Activated naive CD8-positive, alpha-beta T cell treated with anti-CD3 and anti-CD28 coated beads for 36 hours (primary cell): Measurements from ENCODE around the gene BCL7C. TPM values are rescaled to one million over a fixed set of nuclear protein-coding genes. Genes with fewer than 3 reads are reported as not detected.

ENCODE experiments used
- DNase-seq: peaks from one replicate; pipeline ENCODE4 v3.0.0; 2021
- H3K27ac Mint-ChIP-seq: one replicate; pipeline ENCODE4 v1.8.0; 2022; ENCODE audit warnings: mild to moderate bottlenecking, moderate library complexity, mixed read lengths
- H3K27me3 Mint-ChIP-seq: one replicate; pipeline ENCODE4 v1.8.0; 2022; ENCODE audit warnings: mild to moderate bottlenecking, mixed read lengths
- H3K36me3 Mint-ChIP-seq: one replicate; pipeline ENCODE4 v1.8.0; 2021; ENCODE audit warnings: mild to moderate bottlenecking, mixed read lengths
- H3K4me1 Mint-ChIP-seq: one replicate; pipeline ENCODE4 v1.8.0; 2021; ENCODE audit warnings: mixed read lengths
- H3K4me3 Mint-ChIP-seq: one replicate; pipeline ENCODE4 v1.8.0; 2022; ENCODE audit warnings: mild to moderate bottlenecking, moderate library complexity, mixed read lengths
- H3K9me3 Mint-ChIP-seq: one replicate; pipeline ENCODE4 v1.8.0; 2022; ENCODE audit warnings: mixed read lengths
- total RNA-seq, 2 experiments: library from RNA; stranded (reverse); gene quantifications; one replicate each; pipeline ENCODE4 v1.2.3, GENCODE V29; 2021

Gene BCL7C
- total RNA-seq, 2 experiments from 2014 or later: 20.8 to 22.0 TPM

DNA sequence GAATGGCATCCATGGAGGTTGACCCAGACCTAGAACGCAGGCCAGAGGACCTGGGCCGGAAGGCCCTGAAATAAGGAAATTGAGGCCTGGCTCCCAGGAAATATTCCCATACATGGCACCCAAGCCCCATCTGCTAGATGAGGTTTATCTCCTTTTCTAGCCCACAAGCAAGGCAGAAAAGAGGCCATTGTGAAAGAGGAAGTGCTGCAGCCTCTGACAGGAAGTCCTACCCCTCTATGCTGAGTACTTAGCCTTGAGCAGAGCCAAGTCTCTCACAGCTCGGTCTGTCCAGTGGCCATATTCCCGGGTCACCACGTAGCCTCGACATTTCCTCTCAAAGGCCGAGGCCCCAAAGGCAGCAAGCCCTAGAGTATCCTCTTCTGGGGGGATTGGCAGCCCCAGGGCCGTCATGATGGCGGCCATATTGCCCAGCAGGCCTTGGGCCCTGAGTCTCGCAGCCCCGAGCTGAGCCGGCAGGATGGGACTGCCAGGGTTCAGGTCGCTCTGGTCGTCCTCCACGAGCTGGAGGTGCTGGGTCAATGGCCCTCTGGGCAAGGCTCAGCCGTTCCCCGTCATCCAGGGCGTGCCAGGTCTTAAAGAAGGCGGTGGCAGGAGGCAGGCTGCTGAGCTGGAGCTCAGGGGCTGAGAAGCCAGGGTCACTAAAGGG, 10.4 kb upstream of the BCL7C start:
- H3K27me3 Mint-ChIP-seq: no peaks in the 10 kb centered on the region
- peaks cover 3% of the 10 kb centered on the region for H3K9me3 Mint-ChIP-seq
- peaks cover 3% of the 10 kb centered on the region for H3K36me3 Mint-ChIP-seq
- no peak for DNase-seq
- no peak overlapping the region for H3K4me3 Mint-ChIP-seq
- H3K27ac Mint-ChIP-seq: peak overlapping the region; percentile 84
- H3K4me1 Mint-ChIP-seq: peaks cover 27% of the 10 kb centered on the region

DNA sequence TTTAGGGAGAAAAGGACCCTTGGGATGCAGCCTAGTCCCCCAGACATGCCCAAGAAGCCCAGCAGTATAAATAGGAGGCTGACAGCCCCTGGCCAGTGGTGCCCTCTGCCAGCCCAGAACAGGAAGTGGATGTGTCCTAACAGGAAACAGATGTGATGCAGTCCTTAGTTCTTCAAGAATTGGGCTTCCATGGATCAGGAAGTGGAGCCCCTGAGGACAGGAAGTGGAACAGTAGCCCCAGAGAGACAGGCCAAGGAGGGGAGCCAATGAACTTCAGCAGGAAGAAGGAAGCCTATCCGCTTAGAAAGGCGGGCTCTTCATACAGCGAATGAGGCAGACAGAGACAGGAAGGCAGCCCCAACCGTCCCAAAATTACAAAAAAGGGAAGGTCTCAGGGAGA, 9.7 kb upstream of the BCL7C start:
- DNase-seq: no peak
- H3K9me3 Mint-ChIP-seq: peaks cover 3% of the 10 kb centered on the region
- no peaks in the 10 kb centered on the region for H3K27me3 Mint-ChIP-seq
- H3K4me1 Mint-ChIP-seq: peaks cover 27% of the 10 kb centered on the region
- H3K4me3 Mint-ChIP-seq: no peak overlapping the region
- peak overlapping the region; percentile 84 for H3K27ac Mint-ChIP-seq
- peaks cover 3% of the 10 kb centered on the region for H3K36me3 Mint-ChIP-seq

DNA sequence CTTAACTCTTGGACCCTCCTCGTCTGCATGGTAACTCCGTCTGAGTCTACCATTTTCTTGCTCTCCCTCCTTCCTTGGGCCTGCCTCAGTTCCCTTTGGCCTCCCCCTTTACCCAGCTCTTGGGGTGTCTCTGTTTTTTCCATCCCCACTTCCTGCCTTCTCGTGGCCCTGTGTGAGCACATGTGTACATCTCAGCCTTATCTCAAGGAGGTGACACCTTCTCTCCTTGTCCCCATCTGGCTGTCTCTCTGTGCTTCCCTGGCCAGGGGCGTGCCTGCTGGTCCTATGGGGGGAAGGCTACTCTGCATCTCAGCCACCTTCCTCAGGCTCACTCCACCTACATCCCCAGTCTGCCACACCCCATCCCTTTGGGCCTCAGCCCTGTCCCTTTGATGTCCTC, 9.1 kb upstream of the BCL7C start:
- H3K27ac Mint-ChIP-seq: peak overlapping the region; percentile 92
- peaks cover 3% of the 10 kb centered on the region for H3K36me3 Mint-ChIP-seq
- DNase-seq: no peak
- peaks cover 3% of the 10 kb centered on the region for H3K9me3 Mint-ChIP-seq
- H3K4me3 Mint-ChIP-seq: peak overlapping the region; percentile 94
- peaks cover 27% of the 10 kb centered on the region for H3K4me1 Mint-ChIP-seq
- no peaks in the 10 kb centered on the region for H3K27me3 Mint-ChIP-seq

DNA sequence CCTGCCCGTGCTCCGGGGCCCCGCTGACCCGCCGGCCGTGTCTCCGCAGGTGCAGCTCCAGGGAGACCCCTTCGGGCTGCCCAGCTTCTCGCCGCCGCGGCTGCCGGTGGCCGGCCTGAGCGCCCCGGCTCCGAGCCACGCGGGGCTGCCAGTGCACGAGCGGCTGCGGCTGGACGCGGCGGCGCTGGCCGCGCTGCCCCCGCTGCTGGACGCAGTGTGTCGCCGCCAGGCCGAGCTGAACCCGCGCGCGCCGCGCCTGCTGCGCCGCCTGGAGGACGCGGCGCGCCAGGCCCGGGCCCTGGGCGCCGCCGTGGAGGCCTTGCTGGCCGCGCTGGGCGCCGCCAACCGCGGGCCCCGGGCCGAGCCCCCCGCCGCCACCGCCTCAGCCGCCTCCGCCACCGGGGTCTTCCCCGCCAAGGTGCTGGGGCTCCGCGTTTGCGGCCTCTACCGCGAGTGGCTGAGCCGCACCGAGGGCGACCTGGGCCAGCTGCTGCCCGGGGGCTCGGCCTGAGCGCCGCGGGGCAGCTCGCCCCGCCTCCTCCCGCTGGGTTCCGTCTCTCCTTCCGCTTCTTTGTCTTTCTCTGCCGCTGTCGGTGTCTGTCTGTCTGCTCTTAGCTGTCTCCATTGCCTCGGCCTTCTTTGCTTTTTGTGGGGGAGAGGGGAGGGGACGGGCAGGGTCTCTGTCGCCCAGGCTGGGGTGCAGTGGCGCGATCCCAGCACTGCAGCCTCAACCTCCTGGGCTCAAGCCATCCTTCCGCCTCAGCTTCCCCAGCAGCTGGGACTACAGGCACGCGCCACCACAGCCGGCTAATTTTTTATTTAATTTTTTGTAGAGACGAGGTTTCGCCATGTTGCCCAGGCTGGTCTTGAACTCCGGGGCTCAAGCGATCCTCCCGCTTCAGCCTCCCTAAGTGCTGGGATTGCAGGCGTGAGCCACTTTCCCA, 8.4 kb upstream of the BCL7C start:
- peak overlapping the region; percentile 92 for H3K27ac Mint-ChIP-seq

DNA sequence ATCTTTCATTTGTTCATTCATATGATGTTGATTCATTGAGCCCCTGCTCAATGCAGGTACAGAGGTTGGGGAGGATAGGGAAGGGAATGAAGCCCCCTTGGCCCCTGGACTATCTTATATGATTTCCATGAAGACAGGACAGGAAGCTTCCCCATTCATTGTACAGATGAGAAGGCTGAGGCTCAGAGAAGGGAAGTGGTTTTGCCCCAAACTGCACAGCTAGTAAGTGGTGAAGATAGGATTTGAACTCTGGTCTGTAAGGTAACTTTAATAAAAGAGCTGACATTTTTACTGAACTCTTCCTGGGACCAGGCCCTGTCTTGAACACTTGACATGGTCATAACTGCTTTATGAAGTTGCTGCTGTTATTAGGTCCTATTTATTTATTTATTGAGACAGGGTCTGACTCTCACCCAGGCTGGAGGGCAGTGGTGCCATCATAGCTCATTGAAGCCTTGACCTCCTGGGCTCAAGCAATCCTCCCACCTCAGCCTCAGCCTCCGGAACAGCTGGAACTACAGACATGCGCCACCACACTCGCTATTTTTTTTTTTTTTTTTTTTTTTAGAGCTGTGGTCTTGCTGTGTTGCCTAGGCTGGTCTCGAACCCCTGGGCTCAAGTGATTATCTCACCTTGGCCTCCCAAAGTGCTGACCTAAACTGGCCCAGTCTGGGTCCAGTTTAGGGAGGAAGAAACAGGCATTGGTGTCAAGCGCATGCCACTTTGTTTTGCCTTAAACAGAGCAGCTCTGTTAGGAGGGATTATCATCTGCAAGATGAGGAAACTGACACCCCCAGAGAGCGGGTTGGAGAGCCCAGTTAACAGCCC, 7.5 kb upstream of the BCL7C start:
- H3K27ac Mint-ChIP-seq: peak overlapping the region; percentile 62
- H3K4me3 Mint-ChIP-seq: peak overlapping the region; percentile 72
- H3K4me1 Mint-ChIP-seq: peaks cover 27% of the 10 kb centered on the region
- H3K27me3 Mint-ChIP-seq: no peaks in the 10 kb centered on the region
- no peak for DNase-seq
- peaks cover 3% of the 10 kb centered on the region for H3K36me3 Mint-ChIP-seq
- peaks cover 3% of the 10 kb centered on the region for H3K9me3 Mint-ChIP-seq

More for the DNA sequence above, 8.4 kb upstream of the BCL7C start:
- peaks cover 22% of the 10 kb centered on the region for H3K4me1 Mint-ChIP-seq
- peaks cover 3% of the 10 kb centered on the region for H3K36me3 Mint-ChIP-seq
- peak; percentile 76 for DNase-seq
- peaks cover 3% of the 10 kb centered on the region for H3K9me3 Mint-ChIP-seq
- peak overlapping the region; percentile 94 for H3K4me3 Mint-ChIP-seq
- H3K27me3 Mint-ChIP-seq: no peaks in the 10 kb centered on the region

DNA sequence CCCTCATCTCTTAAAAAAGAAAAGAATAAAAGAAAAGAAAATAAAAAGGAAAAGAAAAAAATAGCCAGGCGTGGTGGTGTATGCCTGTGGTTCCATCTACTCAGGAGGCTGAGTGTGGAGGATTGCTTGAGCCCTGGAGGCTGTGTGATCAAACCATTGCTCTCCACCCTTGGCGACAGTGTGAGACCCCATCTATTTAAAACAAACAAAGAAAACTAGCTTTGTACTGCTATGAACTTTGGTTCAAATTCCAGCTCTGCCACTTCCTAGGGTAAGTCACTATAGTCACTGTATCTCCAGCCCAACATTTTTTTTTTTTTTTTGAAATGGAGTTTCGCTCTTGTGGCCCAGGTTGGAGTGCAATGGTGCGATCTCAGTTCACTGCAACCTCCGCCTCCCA, 6.7 kb upstream of the BCL7C start:
- H3K4me1 Mint-ChIP-seq: peaks cover 33% of the 10 kb centered on the region
- peaks cover 3% of the 10 kb centered on the region for H3K36me3 Mint-ChIP-seq
- no peaks in the 10 kb centered on the region for H3K27me3 Mint-ChIP-seq
- H3K9me3 Mint-ChIP-seq: peaks cover 3% of the 10 kb centered on the region
- no peak for DNase-seq
- no peak overlapping the region for H3K4me3 Mint-ChIP-seq
- H3K27ac Mint-ChIP-seq: no peak overlapping the region

DNA sequence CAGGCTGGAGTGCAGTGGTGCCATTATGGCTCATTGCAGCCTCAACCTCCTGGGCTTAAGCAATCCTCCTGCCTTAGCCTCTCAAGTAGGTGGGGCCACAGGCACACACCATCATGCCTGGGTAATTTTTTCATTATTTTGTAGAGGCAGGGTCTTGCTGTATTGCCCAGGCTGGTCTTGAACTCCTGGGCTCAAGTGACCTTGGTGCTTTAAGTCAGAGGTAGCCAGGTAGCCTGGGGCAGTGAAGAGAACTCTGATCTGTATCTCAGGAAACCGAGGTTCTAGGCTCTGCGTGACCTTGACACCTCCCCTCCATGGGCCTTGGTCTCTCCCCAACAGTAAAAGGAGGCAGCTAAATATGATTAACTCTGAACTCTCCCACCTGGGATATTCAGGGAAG, 5.9 kb upstream of the BCL7C start:
- no peaks in the 10 kb centered on the region for H3K27me3 Mint-ChIP-seq

DNA sequence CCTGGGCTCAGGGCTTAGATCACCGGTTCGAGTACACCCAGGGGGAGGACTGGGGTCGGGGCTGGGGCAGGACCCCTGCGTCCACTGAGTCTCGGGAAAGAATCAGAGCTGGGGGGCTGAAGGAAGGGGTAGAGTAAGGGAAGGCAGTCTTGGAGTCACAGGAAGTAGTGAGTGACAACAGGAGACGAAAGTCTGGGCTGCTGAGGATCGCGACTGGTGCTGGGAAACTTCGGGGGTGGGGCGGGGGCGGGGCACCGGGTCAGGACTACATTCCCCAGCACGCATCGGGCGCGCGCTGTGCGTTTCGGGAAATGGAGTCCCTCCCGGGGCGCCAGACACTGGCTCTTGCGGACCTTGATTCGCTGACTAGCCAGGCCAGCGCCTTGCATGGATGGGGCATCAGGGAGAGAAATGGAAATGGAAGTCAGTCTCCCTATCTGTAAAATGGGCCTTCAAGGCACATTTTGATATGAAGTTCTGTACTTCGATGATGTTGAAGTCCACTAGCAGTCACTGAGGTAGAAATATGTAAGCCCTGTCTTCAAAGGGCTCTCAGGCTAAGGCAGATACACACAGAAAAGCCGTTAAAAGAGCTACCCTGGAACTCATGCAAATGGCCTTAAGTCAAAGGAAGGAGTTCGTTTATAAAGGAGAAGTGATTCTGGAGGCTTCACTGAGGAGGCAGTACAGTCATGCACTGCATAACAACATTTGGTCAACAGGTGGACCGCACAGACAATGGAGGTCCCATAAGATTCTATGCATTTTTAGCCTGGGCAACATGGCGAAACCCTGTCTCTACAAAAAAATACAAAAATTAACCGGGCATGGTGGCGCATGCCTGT, 3.2 kb upstream of the BCL7C start:
- Mint-ChIP-seq H3K27me3 (no peaks in the 10 kb centered on the region), H3K4me3 (peak overlapping the region; percentile 74), H3K9me3 (no peaks in the 10 kb centered on the region), H3K27ac (peak overlapping the region; percentile 87), H3K4me1 (peaks cover 39% of the 10 kb centered on the region), H3K36me3 (no peaks in the 10 kb centered on the region)
- peak; percentile 85 for DNase-seq

More for the DNA sequence above, 5.9 kb upstream of the BCL7C start:
- no peak overlapping the region for H3K27ac Mint-ChIP-seq
- H3K36me3 Mint-ChIP-seq: peaks cover 3% of the 10 kb centered on the region
- DNase-seq: no peak
- H3K4me1 Mint-ChIP-seq: peaks cover 35% of the 10 kb centered on the region
- no peak overlapping the region for H3K4me3 Mint-ChIP-seq
- H3K9me3 Mint-ChIP-seq: peaks cover 3% of the 10 kb centered on the region

DNA sequence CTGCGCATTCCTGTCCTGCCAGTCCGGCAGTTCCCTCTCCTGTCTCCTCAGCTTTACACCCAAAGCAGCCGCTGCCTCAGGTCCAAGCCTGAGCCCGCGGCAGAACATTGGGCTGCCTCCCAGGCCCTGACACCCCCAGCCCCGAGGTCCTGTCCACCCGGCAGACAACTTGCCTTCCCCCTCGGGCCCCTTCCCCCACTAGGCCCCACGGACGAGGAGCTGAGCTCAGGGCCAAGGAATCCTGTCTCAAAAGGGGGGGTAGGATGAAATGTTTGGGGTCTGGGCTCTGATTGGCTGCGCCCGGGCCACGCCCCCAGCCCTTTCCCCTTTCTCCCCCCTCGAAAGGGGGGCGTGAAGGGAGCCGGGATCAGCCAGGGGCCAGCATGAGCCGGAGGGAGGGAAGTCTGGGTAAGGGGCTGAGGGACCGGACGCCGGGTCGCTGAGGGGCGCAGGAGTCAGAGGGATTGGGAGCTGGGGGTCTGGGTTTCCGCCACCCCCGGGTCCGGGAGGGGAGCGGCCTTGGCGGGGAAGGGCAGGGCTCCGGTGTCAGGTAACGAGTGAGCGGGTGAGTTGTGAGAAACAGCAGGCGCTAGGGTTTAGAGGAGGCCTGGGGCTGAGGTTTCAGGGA, 2.5 kb upstream of the BCL7C start, which contains the start of gene CTF1:
TSS of gene CTF1 (plus strand) at position 354 of the 628 bp plus-strand sequence. CDS start at position 384, 30 bp downstream.
- Mint-ChIP-seq H3K4me3 (peak within 1 kb of the TSS; percentile 74), H3K27me3 (no peaks in the 10 kb centered on the region), H3K36me3 (no peaks in the 10 kb centered on the region), H3K4me1 (peaks cover 38% of the 10 kb centered on the region), H3K9me3 (no peaks in the 10 kb centered on the region), H3K27ac (peak within 1 kb of the TSS; percentile 87)
- no peak for DNase-seq

DNA sequence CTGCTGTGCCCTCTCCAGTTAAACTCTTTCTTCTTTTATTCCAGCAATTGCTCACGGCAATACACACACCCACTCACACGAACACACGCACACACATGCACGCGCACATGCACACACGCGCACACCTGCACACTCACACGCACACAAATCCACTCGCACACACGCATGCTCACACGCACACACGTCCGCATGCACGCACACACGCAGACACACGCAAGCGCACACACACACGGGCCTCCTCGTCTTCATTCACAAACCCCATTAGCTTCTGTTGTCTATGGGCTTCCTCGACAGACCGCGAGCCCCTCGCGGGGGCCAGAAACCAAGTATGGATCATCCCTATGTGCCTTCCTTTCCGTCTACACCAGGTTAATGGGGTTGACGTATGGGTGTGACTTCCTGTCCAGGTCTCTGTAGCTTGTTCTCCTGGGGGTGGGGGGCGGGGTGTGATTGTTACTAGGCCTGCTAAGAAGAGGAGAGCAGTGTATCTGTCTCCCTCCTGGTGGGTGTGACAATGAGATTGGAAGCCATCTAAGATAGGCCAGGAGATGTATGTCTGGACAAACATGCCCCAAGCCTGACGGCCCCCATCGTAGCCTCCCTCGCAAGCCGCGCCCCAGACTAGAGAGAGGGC, 1.9 kb upstream of the BCL7C start:
- Mint-ChIP-seq H3K4me3 (peak overlapping the region; percentile 9), H3K27me3 (no peaks in the 10 kb centered on the region), H3K9me3 (no peaks in the 10 kb centered on the region), H3K36me3 (no peaks in the 10 kb centered on the region), H3K27ac (peak overlapping the region; percentile 11), H3K4me1 (peaks cover 33% of the 10 kb centered on the region)
- DNase-seq: no peak

DNA sequence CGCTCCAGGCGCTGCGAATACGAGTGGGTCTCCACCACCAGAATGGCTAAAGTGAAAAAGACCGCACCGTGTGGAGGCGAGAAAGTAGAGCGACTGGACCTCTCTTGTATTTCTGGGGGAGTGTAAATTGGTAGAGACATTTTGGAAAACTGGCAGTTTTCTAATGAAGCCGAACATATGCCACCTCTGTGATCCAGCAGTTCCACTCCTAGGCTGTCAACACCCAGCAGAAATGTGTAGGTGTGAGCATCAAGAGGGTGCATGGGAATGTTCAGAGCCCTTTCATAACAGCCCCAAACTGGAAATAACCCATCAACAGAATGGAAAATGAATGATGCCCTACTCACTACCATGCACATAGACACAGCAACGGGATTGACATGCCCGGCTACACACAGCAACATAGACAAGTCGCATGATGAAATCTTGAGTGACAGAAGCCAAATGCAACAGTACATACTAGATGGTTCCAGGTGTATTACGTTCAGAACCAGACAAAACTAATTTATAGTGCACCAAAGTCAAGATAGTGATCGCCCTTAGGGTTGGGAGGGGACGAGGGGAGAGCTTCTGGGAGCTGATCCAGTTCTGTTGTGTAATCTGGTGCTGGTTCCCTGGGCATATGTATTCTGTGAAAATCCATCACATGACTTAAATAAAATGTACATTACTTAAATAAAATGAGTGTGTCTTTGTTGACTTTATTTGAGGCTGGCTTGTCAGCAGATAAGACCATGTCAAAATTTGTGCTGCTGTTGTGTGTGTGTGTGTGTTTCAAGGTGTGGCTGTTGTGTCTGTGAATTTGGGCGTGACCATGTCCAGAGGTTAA, 877 bp upstream of the BCL7C start:
- peaks cover 1% of the 10 kb centered on the region for H3K36me3 Mint-ChIP-seq
- H3K4me1 Mint-ChIP-seq: peaks cover 33% of the 10 kb centered on the region
- H3K27me3 Mint-ChIP-seq: no peaks in the 10 kb centered on the region
- DNase-seq: no peak
- H3K27ac Mint-ChIP-seq: peak overlapping the region; percentile 86
- no peaks in the 10 kb centered on the region for H3K9me3 Mint-ChIP-seq
- peak overlapping the region; percentile 73 for H3K4me3 Mint-ChIP-seq

DNA sequence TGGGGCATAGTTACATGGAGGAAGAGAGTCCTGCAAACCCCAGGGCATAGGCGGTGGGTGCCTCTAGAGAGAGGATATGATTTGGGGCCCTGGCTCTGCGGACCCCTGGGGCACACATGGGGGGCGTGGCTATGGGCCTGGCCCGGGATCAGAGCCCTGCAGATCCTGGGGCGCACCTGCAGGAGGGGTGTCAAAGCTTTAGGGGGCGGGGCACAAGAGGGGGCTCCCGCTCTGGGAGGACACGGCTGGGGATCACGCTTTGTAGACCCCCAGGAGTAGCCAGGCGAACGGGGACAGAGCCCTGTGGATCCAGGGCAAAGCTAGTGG, 497 bp downstream of the BCL7C start:
- Mint-ChIP-seq H3K4me1 (peaks cover 37% of the 10 kb centered on the region), H3K36me3 (peaks cover 3% of the 10 kb centered on the region), H3K27ac (peak overlapping the region; percentile 88), H3K4me3 (peak overlapping the region; percentile 89), H3K9me3 (no peaks in the 10 kb centered on the region), H3K27me3 (no peaks in the 10 kb centered on the region)
- peak; percentile 42 for DNase-seq
